ENCODE results near the gene RPP40.

The RPP40 gene

DNA sequence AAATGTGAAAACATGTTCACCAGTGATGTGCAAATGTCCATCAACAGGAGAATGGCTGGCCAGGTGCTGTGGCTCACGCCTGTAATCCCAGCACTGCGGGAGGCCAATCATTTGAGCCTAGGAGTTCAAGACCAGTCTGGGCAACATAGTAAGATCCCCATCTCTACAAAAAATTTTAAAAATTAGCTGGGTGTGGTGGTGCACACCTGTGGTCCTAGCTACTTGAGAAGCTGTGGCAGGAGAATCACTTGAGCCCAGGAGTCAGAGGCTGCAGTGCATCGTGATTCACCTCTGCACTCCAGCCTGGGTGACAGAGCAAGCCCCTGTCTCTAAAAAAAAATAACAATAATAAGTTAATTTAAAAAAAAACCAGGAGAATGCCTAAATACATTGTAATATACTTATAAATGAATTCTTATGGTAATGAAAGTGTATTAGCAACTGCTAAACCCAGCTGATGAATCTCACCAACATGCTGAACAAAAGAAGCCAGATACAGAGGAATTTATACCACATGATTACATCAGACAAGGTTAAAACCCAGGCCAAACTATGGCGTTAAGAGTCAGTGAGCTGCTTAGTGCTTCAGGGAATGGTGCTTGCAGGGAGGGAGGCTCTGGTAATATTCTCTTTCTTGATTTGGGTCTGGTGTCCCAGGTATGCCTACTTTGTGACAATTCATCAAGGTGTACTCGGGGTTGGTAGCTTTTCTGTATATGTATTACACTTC, 36.4 kb downstream of the RPP40 start:
- no peak for DNase-seq

GRCh38 chr6:4965562-4966389, 38.1 kb downstream of the RPP40 start:
- no peak for DNase-seq

- no peak for DNase-seq
Observed at GRCh38 chr6:4964675-4965561, 38.9 kb downstream of the RPP40 start.

DNA sequence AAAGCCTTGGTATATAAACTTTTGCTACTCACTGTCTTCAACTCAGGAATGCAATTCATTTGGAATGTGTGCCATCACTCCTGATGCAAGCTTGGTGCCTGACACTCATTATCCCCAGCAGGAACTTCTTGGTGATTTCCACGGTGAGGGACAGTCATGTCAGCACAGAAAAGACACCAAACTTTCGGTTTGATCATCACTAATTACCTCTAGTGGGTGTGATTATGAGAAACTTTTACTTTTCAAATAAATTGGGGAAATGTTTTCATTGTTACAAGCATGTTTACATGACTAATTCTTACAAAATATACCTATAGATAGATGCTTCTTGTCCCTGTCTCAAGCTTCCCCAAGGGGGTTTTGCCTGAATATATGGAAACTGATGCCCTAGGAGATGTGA, 40.9 kb downstream of the RPP40 start:
- no peak for DNase-seq

- no peak for DNase-seq
Observed at GRCh38 chr6:4961322-4962168, 42.3 kb downstream of the RPP40 start.

DNA sequence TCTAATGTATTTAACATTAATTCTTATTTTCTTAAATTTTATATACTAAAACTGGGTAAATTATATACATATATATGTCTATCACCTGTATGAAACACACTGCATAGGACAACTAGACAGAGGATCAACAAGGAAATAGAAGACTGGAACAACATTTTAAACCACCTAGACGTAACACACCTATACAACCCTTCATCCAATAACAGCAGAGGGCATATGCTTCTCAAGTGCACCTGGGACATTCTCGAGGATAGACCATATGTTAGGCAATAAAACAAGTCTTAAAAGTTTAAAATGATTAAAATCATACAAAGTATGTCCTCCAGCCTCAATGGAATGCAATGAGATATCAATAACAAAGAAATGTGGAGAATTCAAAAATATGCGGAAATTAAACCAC, 45.2 kb downstream of the RPP40 start:
- DNase-seq = no peak

DNA sequence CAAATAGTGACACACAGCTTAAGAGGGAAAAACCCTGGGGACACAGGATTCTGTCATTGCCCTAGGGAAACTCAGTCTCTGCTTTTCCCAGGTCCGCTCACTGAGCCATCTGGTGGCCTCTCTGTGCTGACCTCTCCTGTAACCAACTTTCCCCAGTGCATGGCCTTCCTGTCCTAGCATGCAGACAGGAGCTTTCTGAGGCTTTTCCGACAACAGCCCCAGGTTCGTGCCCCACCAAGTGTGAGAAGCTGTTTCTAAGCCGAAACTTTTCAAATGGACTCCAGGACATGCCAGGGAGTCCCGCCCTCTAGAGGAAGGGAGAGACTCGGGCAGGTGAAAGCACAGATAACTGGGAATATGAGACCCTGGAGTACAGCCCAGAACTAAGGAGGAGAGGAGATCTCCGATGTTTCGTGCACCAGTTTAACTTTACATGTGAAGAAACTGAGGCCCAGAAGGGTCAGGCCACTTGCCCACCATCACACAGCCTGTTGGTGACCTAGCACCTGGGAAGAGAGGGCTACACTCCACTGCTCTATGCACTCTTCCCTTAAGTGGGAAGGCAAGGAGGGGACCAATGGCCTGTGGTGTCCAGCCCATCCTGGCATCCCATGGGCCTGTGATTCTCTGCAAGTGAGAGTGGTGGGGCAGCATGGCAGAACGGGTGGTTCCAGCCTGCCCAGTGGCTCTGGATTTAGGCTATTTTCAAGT, 46.2 kb downstream of the RPP40 start:
- DNase-seq = no peak

GRCh38 chr6:4956625-4957024, 47.2 kb downstream of the RPP40 start:
- DNase-seq = no peak

GRCh38 chr6:4953440-4953839, 50.4 kb downstream of the RPP40 start:
- DNase-seq = no peak

DNA sequence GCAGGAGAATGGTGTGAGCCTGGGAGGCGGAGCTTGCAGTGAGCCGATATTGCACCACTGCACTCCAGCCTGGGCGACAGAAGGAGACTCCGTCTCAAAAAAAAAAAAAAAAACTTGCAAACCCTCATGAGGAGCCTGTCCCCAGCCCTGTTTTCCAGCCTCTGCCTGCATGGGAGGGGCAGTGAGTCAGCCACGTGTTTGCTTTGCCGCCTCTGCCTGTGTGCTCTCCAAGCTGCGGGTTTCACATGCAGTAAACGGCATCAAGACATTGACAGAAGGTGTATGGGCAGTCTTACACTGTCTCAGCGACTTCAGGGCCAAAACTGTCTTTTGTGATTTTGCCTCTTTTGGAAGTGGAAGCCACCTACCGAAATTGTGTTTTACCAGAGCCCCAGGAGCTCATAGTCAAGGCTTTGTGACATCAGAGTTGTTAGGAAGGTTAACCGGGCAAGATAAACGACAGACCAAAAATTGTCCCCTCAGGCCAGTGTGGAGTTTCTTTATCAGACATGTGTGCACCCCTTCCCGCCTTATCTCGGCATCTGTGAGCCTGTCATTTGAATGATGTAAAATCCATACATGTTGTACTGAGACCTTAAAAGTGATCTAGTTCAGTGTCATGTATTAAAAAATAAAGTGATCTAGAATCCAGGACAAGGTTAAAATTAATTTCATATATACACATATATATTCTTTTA, 52.9 kb downstream of the RPP40 start:
- no peak for DNase-seq

- DNase-seq = no peak
Observed at GRCh38 chr6:4950076-4950475, 53.8 kb downstream of the RPP40 start.

DNA sequence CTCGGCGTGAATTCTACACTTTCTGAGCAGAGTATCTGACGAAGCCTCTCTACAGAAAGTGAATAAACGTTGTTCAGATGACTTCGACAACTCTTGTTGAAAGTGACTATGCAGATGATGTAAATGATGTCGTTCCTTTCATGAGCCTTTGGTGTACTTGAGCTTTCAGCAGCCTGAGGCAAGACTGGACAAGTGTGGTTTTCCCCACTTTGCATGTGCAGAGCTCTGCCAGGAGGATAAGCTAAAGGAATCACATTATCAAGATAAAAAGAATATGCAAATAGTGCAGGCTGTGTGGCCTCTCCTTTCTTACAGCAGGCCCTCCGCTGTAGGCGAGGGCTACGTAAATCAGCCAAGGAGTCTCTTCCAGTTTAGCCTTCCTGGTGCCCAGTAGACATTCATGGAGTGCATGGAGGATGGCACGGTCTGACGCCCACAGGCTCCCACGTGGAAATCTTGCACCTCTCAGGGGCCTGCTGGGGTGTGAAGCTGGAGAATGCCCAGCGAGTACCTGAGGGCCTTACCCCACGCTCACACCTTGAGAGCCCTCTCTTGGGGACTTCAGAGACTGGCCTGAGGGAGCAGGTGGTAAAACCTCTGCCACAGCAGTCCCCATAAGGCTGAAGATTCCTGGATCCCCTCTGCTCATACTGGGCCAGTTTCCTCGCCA, 54.9 kb downstream of the RPP40 start:
- no peak for DNase-seq

- DNase-seq = no peak
Observed at GRCh38 chr6:4947716-4948115, 56.1 kb downstream of the RPP40 start.

GRCh38 chr6:4946521-4946920, 57.3 kb downstream of the RPP40 start:
- no peak for DNase-seq
